Ishikawa (cell line): ENCODE data around the gene LAMTOR2.

Experiments
- EGR1 ChIP-seq: IDR thresholded peaks from 2 replicates; pipeline ENCODE4 v1.6.1; 2012
- NFIC ChIP-seq: IDR thresholded peaks from 2 replicates; pipeline ENCODE4 v1.6.1; 2012

DNA sequence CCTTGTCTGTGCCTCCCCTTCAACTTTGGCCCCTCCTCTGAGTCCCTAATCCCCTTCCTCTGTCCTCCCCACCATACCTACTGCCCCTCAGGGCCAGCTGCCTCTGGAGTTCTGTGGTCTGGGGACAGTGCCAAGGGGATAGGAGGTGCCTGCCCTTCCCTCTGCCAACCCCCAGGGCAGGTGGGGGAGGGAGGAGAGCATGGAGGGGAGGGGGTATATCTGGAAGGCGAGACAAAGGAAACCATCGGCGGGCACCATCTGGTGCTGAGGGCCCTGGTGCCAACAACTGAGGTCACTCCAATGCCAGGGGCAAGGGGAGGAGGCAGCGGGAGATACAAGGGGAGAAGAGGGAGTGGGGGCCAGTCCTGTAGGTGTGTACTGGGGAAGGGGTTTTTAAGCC, 16.0 kb downstream of the LAMTOR2 start:
- TF ChIP-seq NFIC (no peak), EGR1 (no peak)
